GM12874 (cell line): Measurements from ENCODE around the gene ITGB8.

Source experiments
- CTCF ChIP-seq: IDR thresholded peaks from 2 replicates; pipeline ENCODE4 v1.5.1; 2011; ENCODE audit warnings: low read depth, mild to moderate bottlenecking, control low read depth, low read length, moderate library complexity; ENCODE audit not compliant: insufficient read depth

ITGB8 gene

GRCh38 chr7:20351901-20352300 is 21.2 kb downstream of the ITGB8 start:
- no peak for TF ChIP-seq CTCF

- TF ChIP-seq CTCF = no peak
These were observed 22.0 kb downstream of the ITGB8 start for GRCh38 chr7:20352573-20353306.

- TF ChIP-seq CTCF = no peak
These were observed 24.2 kb downstream of the ITGB8 start for GRCh38 chr7:20354610-20355528.

GRCh38 chr7:20358106-20358505 is 27.4 kb downstream of the ITGB8 start:
- TF ChIP-seq CTCF = no peak

GRCh38 chr7:20358762-20359282 is 28.1 kb downstream of the ITGB8 start:
- TF ChIP-seq CTCF = no peak

GRCh38 chr7:20359341-20359963 is 28.8 kb downstream of the ITGB8 start:
- TF ChIP-seq CTCF = no peak
